GM19023 (cell line): ENCODE data around the gene PTPRT.

ENCODE experiments used
- ATAC-seq: cut with Tn5 transposase; IDR thresholded peaks from one replicate; pipeline ENCODE4 v1.9.1; 2021; ENCODE audit warnings: mild to moderate bottlenecking, moderate library complexity; ENCODE audit not compliant: unreplicated experiment

Gene PTPRT

GRCh38 chr20:42419814-42420532, 769.7 kb downstream of the PTPRT start:
- no peak for ATAC-seq

GRCh38 chr20:42406826-42407225, 782.9 kb downstream of the PTPRT start:
- ATAC-seq = no peak

- no peak for ATAC-seq
Measured at GRCh38 chr20:42402455-42402854, 787.3 kb downstream of the PTPRT start.

GRCh38 chr20:42401613-42402012, 788.1 kb downstream of the PTPRT start:
- ATAC-seq = no peak

GRCh38 chr20:42399802-42400201, 789.9 kb downstream of the PTPRT start:
- no peak for ATAC-seq

- no peak for ATAC-seq
Measured at GRCh38 chr20:42392442-42392841, 797.3 kb downstream of the PTPRT start.

- no peak for ATAC-seq
Measured at GRCh38 chr20:42391807-42392206, 797.9 kb downstream of the PTPRT start.

- no peak for ATAC-seq
Measured at GRCh38 chr20:42380287-42380686, 809.4 kb downstream of the PTPRT start.

GRCh38 chr20:42379385-42379784, 810.3 kb downstream of the PTPRT start:
- no peak for ATAC-seq

- ATAC-seq = no peak
Measured at GRCh38 chr20:42378826-42379225, 810.9 kb downstream of the PTPRT start.

GRCh38 chr20:42376131-42376530, 813.6 kb downstream of the PTPRT start:
- no peak for ATAC-seq

- ATAC-seq = no peak
Measured at GRCh38 chr20:42373049-42373448, 816.7 kb downstream of the PTPRT start.

- no peak for ATAC-seq
Measured at GRCh38 chr20:42370075-42370474, 819.6 kb downstream of the PTPRT start.

- ATAC-seq = no peak
Measured at GRCh38 chr20:42368910-42369309, 820.8 kb downstream of the PTPRT start.

GRCh38 chr20:42366626-42367025, 823.1 kb downstream of the PTPRT start:
- ATAC-seq = no peak

- ATAC-seq = no peak
Measured at GRCh38 chr20:42364446-42364845, 825.3 kb downstream of the PTPRT start.

GRCh38 chr20:42361402-42361970, 828.2 kb downstream of the PTPRT start:
- no peak for ATAC-seq

- ATAC-seq = no peak
Measured at GRCh38 chr20:42360621-42361020, 829.1 kb downstream of the PTPRT start.

GRCh38 chr20:42359617-42360016, 830.1 kb downstream of the PTPRT start:
- no peak for ATAC-seq

GRCh38 chr20:42352096-42352495, 837.6 kb downstream of the PTPRT start:
- no peak for ATAC-seq

GRCh38 chr20:42350521-42350920, 839.2 kb downstream of the PTPRT start:
- ATAC-seq = no peak

GRCh38 chr20:42346189-42347170, 843.2 kb downstream of the PTPRT start:
- ATAC-seq = no peak
